Tibial nerve (tissue), 4 donors: ENCODE results near the gene LETMD1. TPM values are rescaled to one million over a fixed set of nuclear protein-coding genes. Genes with fewer than 3 reads are reported as not detected.

Source experiments
- DNase-seq, 2 donors: peaks; one replicate each; pipeline ENCODE4 v3.0.0-alpha.2; 2019; ENCODE audit warnings: low spot score in 2 of 2
- H3K27ac ChIP-seq, 4 donors: fragments of 200-600 bp; sonication (generic) in 3 of 4; one replicate each; pipeline ENCODE4 v1.5.1; 2017 to 2019; ENCODE audit warnings: mild to moderate bottlenecking in 1 of 4
- H3K27me3 ChIP-seq, 2 donors: fragments of 200-600 bp; sonication (generic) in 1 of 2; one replicate each; pipeline versions ENCODE4 v1.5.1 to v1.6.0; 2017 to 2019
- H3K36me3 ChIP-seq, 3 donors: fragments of 200-600 bp; sonication (generic); one replicate each; pipeline ENCODE4 v1.5.1; 2018 to 2019
- H3K4me1 ChIP-seq, 4 donors: fragments of 200-600 bp; sonication (generic) in 3 of 4; one replicate each; pipeline ENCODE4 v1.5.1; 2017 to 2019
- H3K4me3 ChIP-seq, 4 donors: fragments of 200-600 bp; sonication (generic) in 3 of 4; one replicate each; pipeline ENCODE4 v1.5.1; 2017 to 2019; ENCODE audit warnings: mild to moderate bottlenecking in 1 of 4, moderate library complexity in 1 of 4
- H3K9me3 ChIP-seq, 4 donors: fragments of 200-600 bp; sonication (generic) in 3 of 4; one replicate each; pipeline ENCODE4 v1.5.1; 2017 to 2019
- EP300 ChIP-seq, 2 donors: sonication (generic); formaldehyde crosslinking; IDR thresholded peaks; one replicate each; pipeline ENCODE4 v1.6.1; 2017; ENCODE audit warnings: antibody characterized with exemption in 2 of 2, mild to moderate bottlenecking in 1 of 2
- POLR2A ChIP-seq, 2 donors: fragments of 450-650 bp; IDR thresholded peaks; one replicate each; pipeline ENCODE4 v1.6.1; 2017; ENCODE audit warnings: antibody characterized with exemption in 2 of 2, mild to moderate bottlenecking in 2 of 2, moderate library complexity in 2 of 2
- WGBS, 2 donors: methylation state at CpG; one replicate each; pipeline ENCODE4 v1.1.5; 2018; 5-methylcytosine and 5-hydroxymethylcytosine counted together
- total RNA-seq, 4 donors: library from RNA; depleted of rRNA; stranded (reverse); fragments of >200 nt; gene quantifications; one replicate each; pipeline ENCODE4 v1.1.0, GENCODE V29; 2016
- TF ChIP-seq, protein P1 (sequence below), 5 experiments: fragments of 200-600 bp in 3 of 5; fragments of 450-650 bp in 2 of 5; sonication (generic) in 3 of 5; IDR thresholded peaks; one replicate each; pipeline ENCODE4 v1.5.1; 2016 to 2019; ENCODE audit warnings: antibody characterized with exemption in 5 of 5, mild to moderate bottlenecking in 3 of 5, moderate library complexity in 2 of 5

LETMD1 gene
- total RNA-seq, 4 donors from 2014 or later = 52.3 to 72.4 (median 66.7) TPM

GRCh38 chr12:51004504-51004903 lies 43.6 kb upstream of the LETMD1 start:
- Histone ChIP-seq H3K4me1 (peaks cover 0 to 9% (median 3%) of the 10 kb centered on the region in 4 donors), H3K9me3 (no peaks in the 10 kb centered on the region), H3K4me3 (no peak overlapping the region), H3K36me3 (peaks cover 0 to 77% (median 17%) of the 10 kb centered on the region in 3 donors), H3K27ac (peak overlapping the region in 1 of 4 donors; percentile 0), H3K27me3 (no peaks in the 10 kb centered on the region)
- 57 to 65% methylated on average over 6 of the region's 6 CpGs for WGBS, 2 donors
- no peak for TF ChIP-seq EP300 (IDR thresholded peaks at IDR 0.05)
- no peak for TF ChIP-seq POLR2A (IDR thresholded peaks at IDR 0.05)
- TF ChIP-seq, protein P1, sequence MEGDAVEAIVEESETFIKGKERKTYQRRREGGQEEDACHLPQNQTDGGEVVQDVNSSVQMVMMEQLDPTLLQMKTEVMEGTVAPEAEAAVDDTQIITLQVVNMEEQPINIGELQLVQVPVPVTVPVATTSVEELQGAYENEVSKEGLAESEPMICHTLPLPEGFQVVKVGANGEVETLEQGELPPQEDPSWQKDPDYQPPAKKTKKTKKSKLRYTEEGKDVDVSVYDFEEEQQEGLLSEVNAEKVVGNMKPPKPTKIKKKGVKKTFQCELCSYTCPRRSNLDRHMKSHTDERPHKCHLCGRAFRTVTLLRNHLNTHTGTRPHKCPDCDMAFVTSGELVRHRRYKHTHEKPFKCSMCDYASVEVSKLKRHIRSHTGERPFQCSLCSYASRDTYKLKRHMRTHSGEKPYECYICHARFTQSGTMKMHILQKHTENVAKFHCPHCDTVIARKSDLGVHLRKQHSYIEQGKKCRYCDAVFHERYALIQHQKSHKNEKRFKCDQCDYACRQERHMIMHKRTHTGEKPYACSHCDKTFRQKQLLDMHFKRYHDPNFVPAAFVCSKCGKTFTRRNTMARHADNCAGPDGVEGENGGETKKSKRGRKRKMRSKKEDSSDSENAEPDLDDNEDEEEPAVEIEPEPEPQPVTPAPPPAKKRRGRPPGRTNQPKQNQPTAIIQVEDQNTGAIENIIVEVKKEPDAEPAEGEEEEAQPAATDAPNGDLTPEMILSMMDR (IDR thresholded peaks at IDR 0.05) = no peak
- DNase-seq = no peak

GRCh38 chr12:51005030-51005429 lies 43.1 kb upstream of the LETMD1 start:
- no peak overlapping the region for H3K4me3 ChIP-seq
- peaks cover 0 to 14% (median 5%) of the 10 kb centered on the region in 4 donors for H3K4me1 ChIP-seq
- WGBS, 2 donors = 92 to 93% methylated on average over 3 of the region's 3 CpGs
- no peak overlapping the region for H3K27ac ChIP-seq
- no peaks in the 10 kb centered on the region for H3K9me3 ChIP-seq
- peaks cover 0 to 72% (median 16%) of the 10 kb centered on the region in 3 donors for H3K36me3 ChIP-seq
- H3K27me3 ChIP-seq = no peaks in the 10 kb centered on the region
- TF ChIP-seq POLR2A (IDR thresholded peaks at IDR 0.05) = no peak
- TF ChIP-seq EP300 (IDR thresholded peaks at IDR 0.05) = no peak
- TF ChIP-seq, protein P1 (IDR thresholded peaks at IDR 0.05) = no peak
- no peak for DNase-seq

DNA sequence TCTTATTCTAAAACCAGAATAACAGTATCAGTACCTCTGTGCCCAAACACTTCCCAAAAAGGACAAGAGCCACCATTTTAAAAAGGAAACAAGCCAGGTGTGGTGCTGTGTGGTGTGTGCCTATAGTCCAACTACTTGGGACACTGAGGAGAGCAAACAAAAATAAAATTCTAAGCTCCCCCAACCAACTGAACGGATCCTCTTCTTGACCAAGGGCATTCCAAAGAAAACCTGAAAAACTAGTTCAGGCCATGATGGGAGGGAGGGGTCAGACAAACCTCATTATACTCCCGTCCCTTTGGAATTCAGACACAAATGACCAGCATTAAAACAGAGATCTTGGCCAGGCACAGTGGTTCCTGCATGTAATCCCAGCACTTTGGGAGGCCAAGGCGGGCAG lies 42.5 kb upstream of the LETMD1 start:
- WGBS, 2 donors = 66 to 89% methylated on average over 3 of the region's 3 CpGs
- H3K27ac ChIP-seq = no peak overlapping the region
- H3K4me1 ChIP-seq = peaks cover 0 to 21% (median 5%) of the 10 kb centered on the region in 4 donors
- H3K4me3 ChIP-seq = no peak overlapping the region
- H3K27me3 ChIP-seq = no peaks in the 10 kb centered on the region
- no peaks in the 10 kb centered on the region for H3K9me3 ChIP-seq
- DNase-seq = no peak
- H3K36me3 ChIP-seq = peaks cover 0 to 66% (median 13%) of the 10 kb centered on the region in 3 donors
- TF ChIP-seq POLR2A (IDR thresholded peaks at IDR 0.05) = no peak
- TF ChIP-seq, protein P1 (IDR thresholded peaks at IDR 0.05) = no peak
- no peak for TF ChIP-seq EP300 (IDR thresholded peaks at IDR 0.05)

GRCh38 chr12:51008329-51009055 lies 39.6 kb upstream of the LETMD1 start:
- DNase-seq = no peak
- TF ChIP-seq EP300 (IDR thresholded peaks at IDR 0.05) (no peak), POLR2A (IDR thresholded peaks at IDR 0.05) (no peak)
- TF ChIP-seq, protein P1 (IDR thresholded peaks at IDR 0.05) = no peak
- Histone ChIP-seq H3K36me3 (peaks cover 0 to 44% (median 8%) of the 10 kb centered on the region in 3 donors), H3K27ac (peak overlapping the region; percentile 59 to 87 (median 72)), H3K4me3 (peak overlapping the region in 1 of 4 donors; percentile 22), H3K9me3 (no peaks in the 10 kb centered on the region), H3K4me1 (peaks cover 0 to 42% (median 10%) of the 10 kb centered on the region in 4 donors), H3K27me3 (no peaks in the 10 kb centered on the region)
- 90 to 93% methylated on average over 1 of the region's 1 CpG for WGBS, 2 donors

DNA sequence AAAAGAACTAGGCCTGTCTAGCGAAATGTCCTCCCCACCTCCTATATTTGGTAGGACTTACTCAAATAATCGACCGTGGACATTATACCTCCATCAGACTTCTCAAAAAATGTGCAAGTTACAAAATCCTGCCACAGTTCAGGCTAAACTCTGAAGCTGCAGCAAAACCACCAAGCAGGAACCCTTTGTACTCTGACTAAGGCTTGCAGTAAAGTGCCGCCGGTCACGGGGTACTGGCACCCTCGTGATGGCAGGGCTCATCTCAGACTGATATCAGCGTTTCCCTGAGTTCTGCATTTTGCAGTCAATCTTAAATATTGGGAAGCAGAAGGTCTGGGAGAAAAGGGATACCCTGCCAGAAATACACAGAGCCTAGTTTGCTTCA lies 39.1 kb upstream of the LETMD1 start:
- H3K36me3 ChIP-seq = peaks cover 0 to 40% (median 8%) of the 10 kb centered on the region in 3 donors
- TF ChIP-seq POLR2A (IDR thresholded peaks at IDR 0.05) = peak; percentile 10 to 32
- peak; percentile 48 to 88 for TF ChIP-seq EP300 (IDR thresholded peaks at IDR 0.05)
- TF ChIP-seq, protein P1 (IDR thresholded peaks at IDR 0.05) = no peak
- peaks cover 0 to 44% (median 12%) of the 10 kb centered on the region in 4 donors for H3K4me1 ChIP-seq
- peak overlapping the region; percentile 59 to 87 (median 72) for H3K27ac ChIP-seq
- peak overlapping the region in 1 of 4 donors; percentile 22 for H3K4me3 ChIP-seq
- WGBS, 2 donors = 45 to 54% methylated on average over 8 of the region's 8 CpGs
- no peaks in the 10 kb centered on the region for H3K27me3 ChIP-seq
- no peaks in the 10 kb centered on the region for H3K9me3 ChIP-seq
- DNase-seq = peak; percentile 28 to 72
